ENCODE results near the gene KCNJ13. TPM values are rescaled to one million over a fixed set of nuclear protein-coding genes. Genes with fewer than 3 reads are reported as not detected.

The KCNJ13 gene
- total RNA-seq, 4 donors from 2014 or later: not detected

DNA sequence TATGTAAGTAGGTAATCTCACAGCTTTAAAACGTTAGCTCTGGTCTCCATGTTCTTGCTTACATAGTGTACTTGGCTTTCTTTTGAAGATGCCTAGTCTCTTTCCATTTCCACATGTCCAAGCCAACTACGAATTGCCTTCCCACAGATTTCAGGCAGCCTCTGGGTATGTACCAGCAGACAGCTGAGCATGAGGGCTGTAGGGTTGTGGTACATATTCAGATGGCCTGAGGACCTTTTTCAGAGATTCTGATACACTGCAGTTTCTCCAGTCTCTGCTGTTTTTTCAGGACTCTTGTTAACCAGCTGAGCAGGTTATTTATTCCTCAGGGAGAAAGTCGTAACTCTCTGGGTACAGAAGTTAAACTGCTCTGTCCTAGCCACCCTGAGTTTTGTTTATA, 3.1 kb upstream of the KCNJ13 start:
- H3K36me3 ChIP-seq: no peaks in the 10 kb centered on the region
- ATAC-seq: no peak

DNA sequence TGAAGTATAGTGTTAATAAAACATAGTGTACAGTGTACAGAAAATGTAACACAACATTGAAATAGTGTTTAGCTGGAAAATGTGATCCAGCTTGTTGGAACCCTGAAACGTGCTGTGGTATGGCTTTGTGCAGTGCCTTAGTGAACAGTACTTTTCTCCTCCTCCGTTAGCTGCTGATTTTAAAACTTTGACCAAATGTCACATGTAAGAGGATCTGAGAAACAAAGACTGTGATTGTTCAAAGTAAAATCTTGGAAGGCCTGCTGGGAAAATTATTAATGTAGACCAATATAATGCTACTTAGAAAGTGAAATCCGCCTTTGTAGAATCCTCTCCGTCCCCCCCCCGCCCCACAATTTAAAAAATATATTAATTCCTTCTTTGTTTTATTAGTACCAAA, 911 bp upstream of the KCNJ13 start:
- no peaks in the 10 kb centered on the region for H3K9me3 ChIP-seq
- H3K4me1 ChIP-seq: peaks cover 6 to 9% of the 10 kb centered on the region in 2 donors
- no peak for TF ChIP-seq POLR2A (IDR thresholded peaks at IDR 0.05)
- TF ChIP-seq, protein P1, sequence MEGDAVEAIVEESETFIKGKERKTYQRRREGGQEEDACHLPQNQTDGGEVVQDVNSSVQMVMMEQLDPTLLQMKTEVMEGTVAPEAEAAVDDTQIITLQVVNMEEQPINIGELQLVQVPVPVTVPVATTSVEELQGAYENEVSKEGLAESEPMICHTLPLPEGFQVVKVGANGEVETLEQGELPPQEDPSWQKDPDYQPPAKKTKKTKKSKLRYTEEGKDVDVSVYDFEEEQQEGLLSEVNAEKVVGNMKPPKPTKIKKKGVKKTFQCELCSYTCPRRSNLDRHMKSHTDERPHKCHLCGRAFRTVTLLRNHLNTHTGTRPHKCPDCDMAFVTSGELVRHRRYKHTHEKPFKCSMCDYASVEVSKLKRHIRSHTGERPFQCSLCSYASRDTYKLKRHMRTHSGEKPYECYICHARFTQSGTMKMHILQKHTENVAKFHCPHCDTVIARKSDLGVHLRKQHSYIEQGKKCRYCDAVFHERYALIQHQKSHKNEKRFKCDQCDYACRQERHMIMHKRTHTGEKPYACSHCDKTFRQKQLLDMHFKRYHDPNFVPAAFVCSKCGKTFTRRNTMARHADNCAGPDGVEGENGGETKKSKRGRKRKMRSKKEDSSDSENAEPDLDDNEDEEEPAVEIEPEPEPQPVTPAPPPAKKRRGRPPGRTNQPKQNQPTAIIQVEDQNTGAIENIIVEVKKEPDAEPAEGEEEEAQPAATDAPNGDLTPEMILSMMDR (IDR thresholded peaks at IDR 0.05 in 4 of 5, conservative IDR thresholded peaks at IDR 0.05 in 1 of 5): no peak
- intact Hi-C loops (cut with DNase I; ENCODE audit: low total_unique reads) (no loop called here), in situ Hi-C loops (cut with MboI; ENCODE audit: low sequenced_read_pairs in 4 of 4) (no loop called here)
- H3K27me3 ChIP-seq: no peaks in the 10 kb centered on the region
- ATAC-seq (no peak), DNase-seq (no peak)
- no peaks in the 10 kb centered on the region for H3K36me3 ChIP-seq
- H3K27ac ChIP-seq: no peak overlapping the region
- no peak overlapping the region for H3K4me3 ChIP-seq

More for the DNA sequence above, 3.1 kb upstream of the KCNJ13 start:
- Histone ChIP-seq H3K4me3 (no peak overlapping the region), H3K4me1 (peaks cover 6 to 9% of the 10 kb centered on the region in 2 donors), H3K27me3 (no peaks in the 10 kb centered on the region), H3K9me3 (no peaks in the 10 kb centered on the region), H3K27ac (no peak overlapping the region)
- DNase-seq: no peak
- in situ Hi-C loops (cut with MboI; ENCODE audit: low sequenced_read_pairs in 4 of 4) (no loop called here), intact Hi-C loops (cut with DNase I; ENCODE audit: low total_unique reads) (no loop called here)
- TF ChIP-seq POLR2A (IDR thresholded peaks at IDR 0.05): no peak
- TF ChIP-seq, protein P1 (IDR thresholded peaks at IDR 0.05 in 4 of 5, conservative IDR thresholded peaks at IDR 0.05 in 1 of 5): no peak

DNA sequence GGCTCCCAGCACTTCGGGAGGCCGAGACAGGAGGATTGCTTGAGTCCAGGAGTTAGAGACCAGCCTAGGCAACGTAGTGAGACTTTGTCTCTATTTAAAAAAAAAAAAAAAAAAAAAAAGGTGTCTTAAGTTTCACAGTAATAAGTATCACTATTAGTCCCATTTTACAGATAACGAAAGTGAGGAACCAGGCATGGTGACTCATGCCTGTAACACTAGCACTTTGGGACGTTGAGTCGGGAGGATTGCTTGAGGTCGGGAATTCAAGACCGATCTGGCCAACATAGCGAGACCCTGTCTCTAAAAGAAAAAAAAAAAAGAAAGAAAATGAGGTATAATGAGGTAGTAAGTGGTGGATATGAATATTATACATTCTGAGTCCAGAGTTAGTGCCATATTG, 2.5 kb downstream of the KCNJ13 start:
- in situ Hi-C loops (cut with MboI; ENCODE audit: low sequenced_read_pairs in 4 of 4) (no loop called here), intact Hi-C loops (cut with DNase I; ENCODE audit: low total_unique reads) (no loop called here)
- Histone ChIP-seq H3K36me3 (peaks cover 0 to 9% of the 10 kb centered on the region in 2 donors), H3K4me1 (peaks cover 0 to under 1% of the 10 kb centered on the region in 2 donors), H3K27ac (no peak overlapping the region), H3K27me3 (no peaks in the 10 kb centered on the region), H3K9me3 (no peaks in the 10 kb centered on the region), H3K4me3 (no peak overlapping the region)
- DNase-seq (no peak), ATAC-seq (no peak)
- no peak for TF ChIP-seq POLR2A (IDR thresholded peaks at IDR 0.05)
- TF ChIP-seq, protein P1 (IDR thresholded peaks at IDR 0.05 in 4 of 5, conservative IDR thresholded peaks at IDR 0.05 in 1 of 5): no peak

DNA sequence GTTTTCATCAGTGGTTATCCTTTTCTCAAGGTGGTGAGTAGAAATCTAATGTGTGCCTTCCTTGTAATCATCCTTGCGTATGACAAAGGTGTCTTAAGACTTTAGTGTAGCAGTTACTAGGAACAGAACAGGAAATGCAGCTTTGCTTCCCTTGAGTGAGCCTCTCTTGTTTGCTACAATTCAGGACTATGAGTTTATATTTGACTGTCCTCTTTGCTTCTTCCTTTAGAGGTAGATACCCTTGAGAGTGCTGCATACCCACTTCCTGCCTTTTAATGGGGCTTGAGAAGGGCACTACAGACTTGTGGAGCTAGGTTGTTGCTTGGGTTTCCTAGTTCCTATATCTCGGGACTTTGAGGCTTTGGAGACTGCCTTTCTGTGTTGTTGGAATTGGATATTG, 3.8 kb downstream of the KCNJ13 start:
- Histone ChIP-seq H3K36me3 (peaks cover 0 to 16% of the 10 kb centered on the region in 2 donors), H3K4me3 (no peak overlapping the region), H3K27me3 (no peaks in the 10 kb centered on the region), H3K4me1 (no peaks in the 10 kb centered on the region), H3K27ac (no peak overlapping the region), H3K9me3 (no peaks in the 10 kb centered on the region)
- TF ChIP-seq, protein P1 (IDR thresholded peaks at IDR 0.05 in 4 of 5, conservative IDR thresholded peaks at IDR 0.05 in 1 of 5): no peak
- no peak for TF ChIP-seq POLR2A (IDR thresholded peaks at IDR 0.05)
- intact Hi-C loops (cut with DNase I; ENCODE audit: low total_unique reads) (no loop called here), in situ Hi-C loops (cut with MboI; ENCODE audit: low sequenced_read_pairs in 4 of 4) (no loop called here)
- ATAC-seq (no peak), DNase-seq (no peak)

DNA sequence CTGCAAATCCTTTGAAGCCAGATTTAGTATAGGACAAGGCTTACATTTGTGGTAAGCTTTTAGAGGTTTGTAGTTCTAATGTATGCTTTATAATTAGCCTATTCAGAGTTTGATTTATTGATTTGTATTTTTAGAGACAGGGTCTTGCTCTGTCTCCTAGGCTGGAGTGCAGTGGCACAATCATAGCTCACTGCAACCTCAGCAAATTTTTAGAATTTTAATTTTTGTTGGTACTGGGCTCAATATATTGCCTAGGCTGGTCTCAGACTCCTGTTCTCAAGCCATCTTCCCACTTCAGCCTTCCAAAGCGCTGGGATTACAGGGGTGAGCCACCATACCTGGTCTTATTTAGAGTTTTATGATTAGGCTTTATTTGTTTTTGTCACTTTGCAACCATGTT, 4.5 kb downstream of the KCNJ13 start:
- Histone ChIP-seq H3K36me3 (peaks cover 0 to 16% of the 10 kb centered on the region in 2 donors), H3K27me3 (no peaks in the 10 kb centered on the region), H3K4me1 (no peaks in the 10 kb centered on the region), H3K27ac (no peak overlapping the region), H3K9me3 (no peaks in the 10 kb centered on the region), H3K4me3 (no peak overlapping the region)
- DNase-seq: no peak
- in situ Hi-C loops (cut with MboI; ENCODE audit: low sequenced_read_pairs in 4 of 4): no loop called here
- TF ChIP-seq, protein P1 (IDR thresholded peaks at IDR 0.05 in 4 of 5, conservative IDR thresholded peaks at IDR 0.05 in 1 of 5): no peak
- TF ChIP-seq POLR2A (IDR thresholded peaks at IDR 0.05): no peak
- intact Hi-C loops (cut with DNase I; ENCODE audit: low total_unique reads): no loop called here
- no peak for ATAC-seq

All from gastrocnemius medialis (tissue), 4 donors.